Mesodermal cell (in vitro differentiated cells): ENCODE measurements around the gene ATXN1.

Source experiments
- H3K27ac ChIP-seq: 2 replicates; pipeline ENCODE4 v1.7.0; 2013; ENCODE audit warnings: mild to moderate bottlenecking, low read depth, low read length, moderate library complexity; ENCODE audit not compliant: severe bottlenecking
- H3K36me3 ChIP-seq: 2 replicates; pipeline ENCODE4 v1.7.1; 2013; ENCODE audit warnings: mild to moderate bottlenecking, low read length, moderate library complexity; ENCODE audit not compliant: control insufficient read depth, insufficient read depth
- H3K4me1 ChIP-seq: one replicate; pipeline ENCODE4 v1.7.1; 2013; ENCODE audit warnings: mild to moderate bottlenecking, low read length; ENCODE audit not compliant: insufficient read depth, control insufficient read depth, poor library complexity, severe bottlenecking
- H3K4me3 ChIP-seq: 2 replicates; pipeline ENCODE4 v1.7.0; 2013; ENCODE audit warnings: low read length, control low read depth, mild to moderate bottlenecking; ENCODE audit not compliant: insufficient read depth, poor library complexity, severe bottlenecking; ENCODE audit errors: extremely low read depth
- H3K9me3 ChIP-seq: 2 replicates; pipeline ENCODE4 v1.7.1; 2013; ENCODE audit warnings: mild to moderate bottlenecking, low read length, moderate library complexity; ENCODE audit not compliant: control insufficient read depth
- WGBS, 2 experiments: methylation state at CpG; one replicate each; pipeline ENCODE4 v1.1.5; 2013; ENCODE audit warnings: missing lambda C conversion rate in 2 of 2; ENCODE audit not compliant: insufficient coverage in 2 of 2; 5-methylcytosine and 5-hydroxymethylcytosine counted together

The ATXN1 gene

GRCh38 chr6:16496210-16496609 is 265.1 kb downstream of the ATXN1 start:
- H3K4me3 ChIP-seq = no peak overlapping the region
- 25 to 80% methylated on average over 1 to 5 of the region's 5 CpGs for WGBS, 2 experiments

GRCh38 chr6:16494793-16495192 is 266.5 kb downstream of the ATXN1 start:
- Histone ChIP-seq H3K9me3 (peaks cover 5% of the 10 kb centered on the region), H3K36me3 (no peaks in the 10 kb centered on the region), H3K4me1 (peaks cover 11% of the 10 kb centered on the region), H3K27ac (no peak overlapping the region), H3K4me3 (no peak overlapping the region)
- 46 to 80% methylated on average over 2 to 3 of the region's 3 CpGs for WGBS, 2 experiments

More at GRCh38 chr6:16496210-16496609, 265.1 kb downstream of the ATXN1 start:
- Histone ChIP-seq H3K27ac (no peak overlapping the region), H3K36me3 (no peaks in the 10 kb centered on the region), H3K4me1 (peaks cover 11% of the 10 kb centered on the region), H3K9me3 (peaks cover 5% of the 10 kb centered on the region)

- Histone ChIP-seq H3K4me3 (no peak overlapping the region), H3K9me3 (no peaks in the 10 kb centered on the region)
These were observed 267.5 kb downstream of the ATXN1 start for GRCh38 chr6:16493802-16494201.

GRCh38 chr6:16493112-16493511 is 268.1 kb downstream of the ATXN1 start:
- Histone ChIP-seq H3K4me1 (peaks cover 11% of the 10 kb centered on the region), H3K9me3 (no peaks in the 10 kb centered on the region), H3K27ac (no peak overlapping the region), H3K4me3 (no peak overlapping the region), H3K36me3 (no peaks in the 10 kb centered on the region)
- WGBS, 2 experiments = 82 to 88% methylated on average over 5 of the region's 5 CpGs

More at GRCh38 chr6:16493802-16494201, 267.5 kb downstream of the ATXN1 start:
- H3K36me3 ChIP-seq = no peaks in the 10 kb centered on the region
- H3K27ac ChIP-seq = no peak overlapping the region
- peaks cover 11% of the 10 kb centered on the region for H3K4me1 ChIP-seq

GRCh38 chr6:16491666-16492313 is 269.5 kb downstream of the ATXN1 start:
- no peaks in the 10 kb centered on the region for H3K9me3 ChIP-seq
- H3K27ac ChIP-seq = no peak overlapping the region
- peaks cover under 1% of the 10 kb centered on the region for H3K4me1 ChIP-seq
- H3K4me3 ChIP-seq = no peak overlapping the region
- no peaks in the 10 kb centered on the region for H3K36me3 ChIP-seq
- WGBS, 2 experiments = 96 to 100% methylated on average over 2 to 3 of the region's 5 CpGs

- WGBS, 2 experiments = 94 to 95% methylated on average over 2 of the region's 2 CpGs
- H3K4me3 ChIP-seq = no peak overlapping the region
- no peaks in the 10 kb centered on the region for H3K9me3 ChIP-seq
- no peaks in the 10 kb centered on the region for H3K4me1 ChIP-seq
- H3K27ac ChIP-seq = no peak overlapping the region
- H3K36me3 ChIP-seq = peaks cover 4% of the 10 kb centered on the region
These were observed 270.6 kb downstream of the ATXN1 start for GRCh38 chr6:16490616-16491015.

- H3K4me1 ChIP-seq = no peaks in the 10 kb centered on the region
- peaks cover 10% of the 10 kb centered on the region for H3K36me3 ChIP-seq
- H3K4me3 ChIP-seq = no peak overlapping the region
- WGBS, 2 experiments = 86 to 90% methylated on average over 2 of the region's 2 CpGs
- H3K27ac ChIP-seq = no peak overlapping the region
- no peaks in the 10 kb centered on the region for H3K9me3 ChIP-seq
These were observed 272.4 kb downstream of the ATXN1 start for GRCh38 chr6:16488813-16489212.

- no peak overlapping the region for H3K4me3 ChIP-seq
- H3K4me1 ChIP-seq = no peaks in the 10 kb centered on the region
- H3K9me3 ChIP-seq = no peaks in the 10 kb centered on the region
- WGBS, 2 experiments = 91 to 96% methylated on average over 2 to 4 of the region's 6 CpGs
- H3K36me3 ChIP-seq = peaks cover 14% of the 10 kb centered on the region
- no peak overlapping the region for H3K27ac ChIP-seq
These were observed 273.1 kb downstream of the ATXN1 start for GRCh38 chr6:16487996-16488674.

- no peaks in the 10 kb centered on the region for H3K4me1 ChIP-seq
- no peak overlapping the region for H3K4me3 ChIP-seq
- no peak overlapping the region for H3K27ac ChIP-seq
- H3K36me3 ChIP-seq = peaks cover 14% of the 10 kb centered on the region
- WGBS, 2 experiments = 90 to 94% methylated on average over 7 to 9 of the region's 11 CpGs
- H3K9me3 ChIP-seq = peaks cover 9% of the 10 kb centered on the region
These were observed 274.6 kb downstream of the ATXN1 start for GRCh38 chr6:16486661-16487060.

GRCh38 chr6:16483315-16483875 is 277.9 kb downstream of the ATXN1 start:
- Histone ChIP-seq H3K4me1 (no peaks in the 10 kb centered on the region), H3K27ac (no peak overlapping the region), H3K4me3 (no peak overlapping the region), H3K9me3 (peaks cover 9% of the 10 kb centered on the region), H3K36me3 (peaks cover 14% of the 10 kb centered on the region)
- WGBS, 2 experiments = 33 to 80% methylated on average over 1 of the region's 2 CpGs
